ENCODE data around the gene SART3. TPM values are rescaled to one million over a fixed set of nuclear protein-coding genes. Genes with fewer than 3 reads are reported as not detected.

Gene SART3
- total and polyA plus RNA-seq, 2 of the 4 experiments (the other 2 are of a cell fraction): 22.6 to 37.8 TPM

GRCh38 chr12:108509806-108510205 lies 51.2 kb downstream of the SART3 start:
- no peak overlapping the region for H3K9ac ChIP-seq (ENCODE audit: low read depth, low read length)
- intact Hi-C loops (cut with micrococcal nuclease) (loop anchor here (5.0 kb wide), 2 partner anchors 518 to 623 kb away; no protein-coding TSS in a partner anchor), in situ Hi-C loops (cut with MboI; ENCODE audit: low sequenced_read_pairs) (loop anchor here (25.0 kb wide), 1 partner anchor 823 kb away; the partner anchor contains the start of gene PWP1), dilution Hi-C loops (cut with HindIII; ENCODE audit: low sequenced_read_pairs, unreplicated experiment) (no loop called here)
- H3K18ac ChIP-seq (ENCODE audit: low read depth, low read length): no peak overlapping the region
- no peak overlapping the region for H4K8ac ChIP-seq (ENCODE audit: low read depth in 2 of 2, low read length in 2 of 2)
- ChIA-PET CTCF (no interaction called here), POLR2A (ENCODE audit: unreplicated experiment) (no interaction called here)
- no peaks in the 10 kb centered on the region for H3K9me3 ChIP-seq (ENCODE audit: control insufficient read depth, insufficient read depth, low read length)
- ATAC-seq (ENCODE audit: low read depth) (no peak), DNase-seq (no peak)
- no peaks in the 10 kb centered on the region for H3K4me1 ChIP-seq (ENCODE audit: control insufficient read depth, insufficient read depth, low read length)
- H3K4me2 ChIP-seq (ENCODE audit: low read depth, low read length): no peak overlapping the region
- no peak overlapping the region for H3K4ac ChIP-seq (ENCODE audit: low read depth, low read length)
- no peaks in the 10 kb centered on the region for H3K9me1 ChIP-seq (ENCODE audit: insufficient read depth, low read length)
- H2AK9ac ChIP-seq (replicated peaks; ENCODE audit: low read depth, low read length, poor library complexity): no peak overlapping the region
- H2AK5ac ChIP-seq (ENCODE audit: low read depth, low read length): no peak overlapping the region
- H2BK5ac ChIP-seq (ENCODE audit: low read depth, low read length, poor library complexity, severe bottlenecking): no peak overlapping the region
- no CpG with 5 or more reads among the region's 1 CpG for WGBS, 2 experiments (ENCODE audit: extremely low coverage in 2 of 2, insufficient read length in 1 of 2)
- H3K14ac ChIP-seq (replicated peaks; ENCODE audit: low read depth, low read length): no peak overlapping the region
- H4K20me1 ChIP-seq (ENCODE audit: insufficient read depth, low read length): no peaks in the 10 kb centered on the region
- no peaks in the 10 kb centered on the region; the same call in 1 of the 2 replicates for H3K27me3 ChIP-seq (ENCODE audit: control insufficient read depth, insufficient read depth, low read length)
- H3K27ac ChIP-seq (ENCODE audit: insufficient read depth, low read length): no peak overlapping the region
- no peak overlapping the region for H3K56ac ChIP-seq (ENCODE audit: extremely low read depth, insufficient read depth, low read length)
- H2BK20ac ChIP-seq (ENCODE audit: low read depth, low read length): no peak overlapping the region
- TF ChIP-seq RCOR1 (IDR thresholded peaks at IDR 0.05; ENCODE audit: insufficient replicate concordance, low read length) (no peak), POLR2A (IDR thresholded peaks at IDR 0.05; ENCODE audit: low read depth, low read length) (no peak), CEBPB (IDR thresholded peaks at IDR 0.05; ENCODE audit: low read depth, low read length) (no peak), ELK1 (IDR thresholded peaks at IDR 0.05; ENCODE audit: borderline replicate concordance, low read depth, low read length) (no peak)
- H3K36me3 ChIP-seq (ENCODE audit: control insufficient read depth, insufficient read depth, low read length): no peaks in the 10 kb centered on the region
- BruUV-seq (replicated peaks): no TSS peak
- H4K5ac ChIP-seq (ENCODE audit: low read depth, low read length): no peak overlapping the region
- no peak overlapping the region for H3K23ac ChIP-seq (ENCODE audit: low read depth, low read length)
- H2BK15ac ChIP-seq (ENCODE audit: low read depth, low read length): no peak overlapping the region
- H3K4me3 ChIP-seq (ENCODE audit: insufficient read depth, low read depth, low read length): no peak overlapping the region
- no peak overlapping the region for H4K91ac ChIP-seq (ENCODE audit: insufficient read depth, low read depth, low read length)
- no peak overlapping the region for H2BK120ac ChIP-seq (ENCODE audit: low read depth, low read length)
- no peak overlapping the region for H2AFZ ChIP-seq (replicated peaks; ENCODE audit: low read length, poor library complexity)
- no peaks in the 10 kb centered on the region for H3K79me1 ChIP-seq (ENCODE audit: low read depth in 1 of 2, low read length in 2 of 2)

Measured in IMR-90 (cell line).